HCT116 (cell line): ENCODE data around the gene RBM4B. TPM values are rescaled to one million over a fixed set of nuclear protein-coding genes. Genes with fewer than 3 reads are reported as not detected.

Source experiments
- CEBPB ChIP-seq: IDR thresholded peaks from 2 replicates; pipeline ENCODE4 v1.6.1; 2012; ENCODE audit warnings: low read depth
- EGR1 ChIP-seq: IDR thresholded peaks from 2 replicates; pipeline ENCODE4 v1.6.1; 2012; ENCODE audit warnings: low read depth
- EZH2phosphoT487 ChIP-seq: fragments of 200-600 bp; IDR thresholded peaks from 2 replicates; pipeline ENCODE4 v1.6.1; 2018; ENCODE audit warnings: antibody characterized with exemption, borderline replicate concordance
- FOSL1 ChIP-seq: IDR thresholded peaks from 2 replicates; pipeline ENCODE4 v1.6.1; 2012; ENCODE audit warnings: low read depth
- JUND ChIP-seq: IDR thresholded peaks from 2 replicates; pipeline ENCODE4 v1.6.1; 2012
- POLR2A ChIP-seq: IDR thresholded peaks from 2 replicates; pipeline ENCODE4 v1.7.0; 2011; ENCODE audit warnings: borderline replicate concordance; ENCODE audit not compliant: insufficient read depth, insufficient read length; ENCODE audit errors: extremely low read depth
- SIN3A ChIP-seq: IDR thresholded peaks from 2 replicates; pipeline ENCODE4 v1.6.1; 2012; ENCODE audit warnings: low read depth
- SP1 ChIP-seq: IDR thresholded peaks from 2 replicates; pipeline ENCODE4 v1.6.1; 2012; ENCODE audit warnings: low read depth
- TCF7L2 ChIP-seq: IDR thresholded peaks from 2 replicates; pipeline ENCODE4 v1.7.0; 2011; ENCODE audit warnings: borderline replicate concordance, inconsistent platforms; ENCODE audit not compliant: insufficient read depth, insufficient read length; ENCODE audit errors: extremely low read depth
- total RNA-seq: library from RNA; stranded (reverse); gene quantifications from one replicate; pipeline ENCODE4 v1.2.1, GENCODE V29; 2021; ENCODE audit not compliant: unreplicated experiment
- TF ChIP-seq, protein P1 (sequence below): IDR thresholded peaks from 2 replicates; pipeline ENCODE4 v1.6.1; 2012; ENCODE audit warnings: low read depth
- TF ChIP-seq, protein P2 (sequence below): IDR thresholded peaks from 2 replicates; pipeline ENCODE4 v1.6.1; 2012
- TF ChIP-seq, protein P3 (sequence below), 3 experiments: fragments of 200-600 bp in 1 of 3; sonication (generic) in 1 of 3; IDR thresholded peaks in 2 of 3; conservative IDR thresholded peaks in 1 of 3; 2 replicates each; pipeline ENCODE4 v1.5.1; 2012 to 2017; ENCODE audit warnings: low read depth in 2 of 3, low read length in 2 of 3, antibody characterized with exemption in 1 of 3, borderline replicate concordance in 1 of 3, control low read depth in 1 of 3, mild to moderate bottlenecking in 1 of 3, mixed read lengths in 1 of 3, mixed run types in 1 of 3, moderate library complexity in 1 of 3; ENCODE audit not compliant: insufficient read depth in 1 of 3

RBM4B gene
- total RNA-seq, 1 experiment from 2014 or later = 18.1 TPM

DNA sequence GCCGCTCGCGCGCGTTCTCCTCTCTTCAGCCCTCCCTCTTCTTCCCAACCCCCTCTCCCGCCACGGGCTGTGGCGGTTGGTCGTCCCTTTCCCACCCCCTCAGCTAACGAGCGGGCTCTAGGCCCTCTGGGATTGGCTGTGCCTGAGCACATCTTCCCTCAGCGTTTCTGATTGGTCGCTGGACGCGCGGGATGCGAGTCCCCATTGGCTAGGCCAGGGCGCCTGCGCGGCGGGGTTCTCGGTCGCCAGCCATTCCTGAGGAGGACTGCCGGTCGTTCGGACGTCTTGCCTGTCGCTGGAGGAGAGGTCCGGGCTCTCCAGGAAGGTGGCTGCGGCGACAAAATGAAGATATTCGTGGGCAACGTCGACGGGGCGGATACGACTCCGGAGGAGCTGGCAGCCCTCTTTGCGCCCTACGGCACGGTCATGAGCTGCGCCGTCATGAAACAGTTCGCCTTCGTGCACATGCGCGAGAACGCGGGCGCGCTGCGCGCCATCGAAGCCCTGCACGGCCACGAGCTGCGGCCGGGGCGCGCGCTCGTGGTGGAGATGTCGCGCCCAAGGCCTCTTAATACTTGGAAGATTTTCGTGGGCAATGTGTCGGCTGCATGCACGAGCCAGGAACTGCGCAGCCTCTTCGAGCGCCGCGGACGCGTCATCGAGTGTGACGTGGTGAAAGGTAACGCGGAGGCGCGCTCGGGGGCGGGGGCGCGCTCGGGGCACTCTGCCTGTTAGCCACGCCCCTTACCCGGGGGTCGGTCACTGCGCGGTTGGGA is 61.1 kb downstream of the RBM4B start, which contains the start of gene RBM14 (continued):
- TF ChIP-seq, protein P1, sequence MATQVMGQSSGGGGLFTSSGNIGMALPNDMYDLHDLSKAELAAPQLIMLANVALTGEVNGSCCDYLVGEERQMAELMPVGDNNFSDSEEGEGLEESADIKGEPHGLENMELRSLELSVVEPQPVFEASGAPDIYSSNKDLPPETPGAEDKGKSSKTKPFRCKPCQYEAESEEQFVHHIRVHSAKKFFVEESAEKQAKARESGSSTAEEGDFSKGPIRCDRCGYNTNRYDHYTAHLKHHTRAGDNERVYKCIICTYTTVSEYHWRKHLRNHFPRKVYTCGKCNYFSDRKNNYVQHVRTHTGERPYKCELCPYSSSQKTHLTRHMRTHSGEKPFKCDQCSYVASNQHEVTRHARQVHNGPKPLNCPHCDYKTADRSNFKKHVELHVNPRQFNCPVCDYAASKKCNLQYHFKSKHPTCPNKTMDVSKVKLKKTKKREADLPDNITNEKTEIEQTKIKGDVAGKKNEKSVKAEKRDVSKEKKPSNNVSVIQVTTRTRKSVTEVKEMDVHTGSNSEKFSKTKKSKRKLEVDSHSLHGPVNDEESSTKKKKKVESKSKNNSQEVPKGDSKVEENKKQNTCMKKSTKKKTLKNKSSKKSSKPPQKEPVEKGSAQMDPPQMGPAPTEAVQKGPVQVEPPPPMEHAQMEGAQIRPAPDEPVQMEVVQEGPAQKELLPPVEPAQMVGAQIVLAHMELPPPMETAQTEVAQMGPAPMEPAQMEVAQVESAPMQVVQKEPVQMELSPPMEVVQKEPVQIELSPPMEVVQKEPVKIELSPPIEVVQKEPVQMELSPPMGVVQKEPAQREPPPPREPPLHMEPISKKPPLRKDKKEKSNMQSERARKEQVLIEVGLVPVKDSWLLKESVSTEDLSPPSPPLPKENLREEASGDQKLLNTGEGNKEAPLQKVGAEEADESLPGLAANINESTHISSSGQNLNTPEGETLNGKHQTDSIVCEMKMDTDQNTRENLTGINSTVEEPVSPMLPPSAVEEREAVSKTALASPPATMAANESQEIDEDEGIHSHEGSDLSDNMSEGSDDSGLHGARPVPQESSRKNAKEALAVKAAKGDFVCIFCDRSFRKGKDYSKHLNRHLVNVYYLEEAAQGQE = no peak
- TF ChIP-seq EZH2phosphoT487 (no peak), CEBPB (no peak), SP1 (peak; percentile 96), FOSL1 (no peak), JUND (no peak), TCF7L2 (no peak), SIN3A (peak; percentile 99), POLR2A (peak; percentile 86), EGR1 (peak; percentile 63; the same call in 1 of the 2 replicates)
- TF ChIP-seq, protein P2, sequence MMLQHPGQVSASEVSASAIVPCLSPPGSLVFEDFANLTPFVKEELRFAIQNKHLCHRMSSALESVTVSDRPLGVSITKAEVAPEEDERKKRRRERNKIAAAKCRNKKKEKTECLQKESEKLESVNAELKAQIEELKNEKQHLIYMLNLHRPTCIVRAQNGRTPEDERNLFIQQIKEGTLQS = no peak
- TF ChIP-seq, protein P3, sequence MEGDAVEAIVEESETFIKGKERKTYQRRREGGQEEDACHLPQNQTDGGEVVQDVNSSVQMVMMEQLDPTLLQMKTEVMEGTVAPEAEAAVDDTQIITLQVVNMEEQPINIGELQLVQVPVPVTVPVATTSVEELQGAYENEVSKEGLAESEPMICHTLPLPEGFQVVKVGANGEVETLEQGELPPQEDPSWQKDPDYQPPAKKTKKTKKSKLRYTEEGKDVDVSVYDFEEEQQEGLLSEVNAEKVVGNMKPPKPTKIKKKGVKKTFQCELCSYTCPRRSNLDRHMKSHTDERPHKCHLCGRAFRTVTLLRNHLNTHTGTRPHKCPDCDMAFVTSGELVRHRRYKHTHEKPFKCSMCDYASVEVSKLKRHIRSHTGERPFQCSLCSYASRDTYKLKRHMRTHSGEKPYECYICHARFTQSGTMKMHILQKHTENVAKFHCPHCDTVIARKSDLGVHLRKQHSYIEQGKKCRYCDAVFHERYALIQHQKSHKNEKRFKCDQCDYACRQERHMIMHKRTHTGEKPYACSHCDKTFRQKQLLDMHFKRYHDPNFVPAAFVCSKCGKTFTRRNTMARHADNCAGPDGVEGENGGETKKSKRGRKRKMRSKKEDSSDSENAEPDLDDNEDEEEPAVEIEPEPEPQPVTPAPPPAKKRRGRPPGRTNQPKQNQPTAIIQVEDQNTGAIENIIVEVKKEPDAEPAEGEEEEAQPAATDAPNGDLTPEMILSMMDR (IDR thresholded peaks at IDR 0.05 in 2 of 3, conservative IDR thresholded peaks at IDR 0.05 in 1 of 3; ENCODE audit: borderline replicate concordance in 1 of 3, insufficient read depth in 1 of 3, low read depth in 2 of 3, low read length in 2 of 3) = no peak
- TF ChIP-seq, all 23 proteins: peak for 9

Other genes with a start within 250 kb of the RBM4B start
- 126 TPM for gene MRPL11, start 239.0 kb downstream of the RBM4B start, total RNA-seq
- gene PELI3, start 211.0 kb downstream of the RBM4B start, total RNA-seq = 12.8 TPM
- 55.6 TPM for gene DPP3, start 197.5 kb downstream of the RBM4B start, total RNA-seq
- gene BBS1, start 167.3 kb downstream of the RBM4B start, total RNA-seq = 29.8 TPM
- gene ZDHHC24, start 131.8 kb downstream of the RBM4B start, total RNA-seq = 10.5 TPM
- gene ACTN3, start 131.0 kb downstream of the RBM4B start, total RNA-seq = not detected
- gene CTSF, start 109.3 kb downstream of the RBM4B start, total RNA-seq = 0.34 TPM
- gene CCDC87, start 84.8 kb downstream of the RBM4B start, total RNA-seq = 0.39 TPM
- gene CCS, start 84.7 kb downstream of the RBM4B start, total RNA-seq = 40.6 TPM
- gene RBM14, start 61.3 kb downstream of the RBM4B start, total RNA-seq = 95.3 TPM
- gene RBM4, start 39.2 kb downstream of the RBM4B start, total RNA-seq = 94.4 TPM
- gene SPTBN2, start 51.3 kb upstream of the RBM4B start, total RNA-seq = 18.5 TPM
- gene RCE1, start 165.6 kb upstream of the RBM4B start, total RNA-seq = 35.3 TPM
- 55.4 TPM for gene LRFN4, start 179.2 kb upstream of the RBM4B start, total RNA-seq